NCI-H345 treated with DMSO at 0.1 percent for 48 hours (cell line): Measurements from ENCODE around the gene APH1B.

Source experiments
- DNase-seq: peaks from one replicate; lab custom pipeline; 2025; ENCODE audit not compliant: unreplicated experiment; lab: John Stamatoyannopoulos, UW

Gene APH1B

DNA sequence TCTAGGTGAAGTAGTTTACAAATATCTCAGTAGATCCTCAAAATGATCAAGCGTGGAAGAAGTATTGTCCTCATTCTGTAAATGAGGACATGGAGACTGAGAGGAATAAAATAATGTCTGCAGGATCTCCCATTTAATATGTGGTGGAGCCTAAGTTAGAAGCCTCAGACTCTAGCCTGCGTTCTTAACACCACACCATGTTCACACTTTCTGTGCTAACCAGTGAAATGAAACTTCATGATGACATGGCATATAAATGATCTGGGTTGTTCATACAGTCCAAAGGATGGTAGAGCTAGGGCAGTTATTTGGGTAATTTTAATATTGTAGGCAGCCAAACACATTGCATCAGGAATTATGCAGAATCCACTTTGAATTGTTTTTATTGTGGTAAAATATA is 25.1 kb upstream of the APH1B start:
- DNase-seq, result no peak

DNA sequence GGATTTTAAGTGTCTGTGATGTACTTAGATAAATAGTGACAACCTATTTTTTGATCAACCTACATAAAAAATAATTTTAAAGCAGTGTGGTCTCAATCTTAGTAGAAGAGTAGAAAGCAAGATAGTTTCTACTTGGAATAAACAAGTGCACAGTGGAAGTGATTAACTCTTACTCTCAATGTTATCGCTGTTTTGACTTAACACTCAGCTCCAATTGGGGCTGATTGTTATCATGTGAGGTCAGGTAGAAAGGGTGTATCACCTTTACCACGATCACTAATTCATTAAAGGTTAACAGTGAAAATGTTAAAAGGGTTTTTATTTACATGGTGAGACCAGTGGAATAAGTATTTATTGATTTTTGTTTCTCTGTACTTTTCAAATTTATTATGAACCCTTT is 22.4 kb upstream of the APH1B start:
- DNase-seq, result no peak

DNA sequence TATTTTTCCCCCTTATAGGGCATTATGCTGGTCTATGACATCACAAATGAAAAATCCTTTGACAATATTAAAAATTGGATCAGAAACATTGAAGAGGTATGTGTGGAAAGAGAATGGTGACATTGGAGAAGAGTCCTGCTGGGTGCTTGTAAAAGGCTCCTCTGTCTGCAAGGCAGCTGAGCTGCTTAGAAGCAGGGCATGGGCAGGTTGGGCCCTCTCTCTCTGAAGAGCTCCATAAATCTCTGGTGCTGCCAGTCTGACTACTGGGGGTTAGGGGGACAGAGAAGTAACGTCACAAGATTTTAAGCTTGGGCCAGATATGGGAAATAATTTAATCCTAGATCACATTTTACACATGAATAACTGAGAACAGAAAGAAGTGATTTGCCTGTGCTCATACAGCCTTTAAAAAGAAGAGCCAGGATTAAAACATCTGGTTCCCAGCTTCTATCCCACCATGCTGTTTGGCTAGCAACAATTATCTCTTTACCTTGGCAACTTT is 21.9 kb upstream of the APH1B start:
- DNase-seq, result no peak

GRCh38 chr15:63256433-63257274 is 20.8 kb upstream of the APH1B start:
- no peak for DNase-seq

GRCh38 chr15:63258658-63259057 is 18.7 kb upstream of the APH1B start:
- DNase-seq, result no peak

DNA sequence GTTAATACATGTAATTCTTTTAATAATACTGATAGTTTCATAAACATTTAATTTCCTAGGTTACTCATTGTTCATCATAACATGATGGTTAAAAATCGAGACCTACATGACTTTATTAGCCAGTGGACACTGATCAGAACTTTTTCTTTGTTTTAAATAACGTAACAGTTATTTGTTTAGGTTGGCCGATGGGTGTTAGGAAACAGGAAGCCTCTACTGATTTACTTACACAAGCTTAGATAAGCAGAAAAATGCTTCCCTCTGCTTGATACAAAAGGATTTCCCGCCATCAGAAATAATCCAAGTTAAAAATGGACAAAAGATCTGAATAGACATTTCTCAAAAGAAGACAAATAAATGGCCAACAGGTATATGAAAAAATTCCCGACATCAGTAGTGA is 16.6 kb upstream of the APH1B start:
- DNase-seq, result no peak

DNA sequence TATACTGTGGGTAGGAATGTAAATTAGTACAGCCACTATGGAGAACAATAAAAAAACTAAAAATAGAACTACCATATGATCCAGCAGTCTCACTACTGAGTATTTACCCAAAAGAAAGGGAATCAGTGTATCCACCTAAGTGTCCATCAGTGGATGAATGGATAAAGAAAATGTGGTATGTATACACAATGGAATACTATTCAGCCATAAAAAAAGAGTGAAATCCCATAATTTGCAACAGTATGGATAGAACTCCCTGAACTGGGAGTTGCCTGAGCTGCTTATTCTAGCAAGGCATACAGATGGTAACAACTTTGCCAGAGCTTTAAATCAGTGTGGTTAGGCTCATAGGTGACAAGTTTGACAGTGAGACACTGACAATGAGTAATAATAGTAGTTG is 16.1 kb upstream of the APH1B start:
- no peak for DNase-seq

GRCh38 chr15:63263519-63263918 is 13.9 kb upstream of the APH1B start:
- no peak for DNase-seq

GRCh38 chr15:63264688-63265293 is 12.6 kb upstream of the APH1B start:
- no peak for DNase-seq

- no peak for DNase-seq
Measured at GRCh38 chr15:63274427-63274826, 3.0 kb upstream of the APH1B start.

GRCh38 chr15:63276342-63277037 is 915 bp upstream of the APH1B start:
- no peak for DNase-seq

DNA sequence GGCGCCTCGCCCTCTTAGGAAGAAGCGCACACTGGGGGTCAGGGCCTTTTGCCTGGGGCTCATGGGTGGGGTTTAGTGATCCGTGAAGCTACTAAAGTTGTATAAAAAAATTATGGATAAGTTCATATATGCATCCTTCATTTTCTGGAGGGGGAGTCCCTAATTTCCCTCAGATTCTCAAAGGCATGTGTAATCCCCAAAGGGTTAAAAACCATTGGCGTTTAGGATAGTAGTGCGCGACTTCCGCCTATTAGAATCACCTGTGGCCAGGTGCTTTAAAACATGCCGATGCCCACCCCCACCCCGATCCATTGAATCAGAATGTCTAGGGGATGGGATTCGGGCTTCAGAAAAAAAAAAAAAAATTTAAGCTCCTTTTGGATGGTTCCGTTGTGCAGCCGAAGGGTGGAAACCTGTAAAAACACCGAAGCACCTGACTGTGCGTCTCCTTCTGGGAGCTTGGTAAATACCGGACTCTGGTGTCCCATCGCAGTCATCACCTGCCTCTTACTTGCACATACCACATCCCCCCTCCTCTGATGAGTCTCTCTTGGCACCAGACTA is 570 bp downstream of the APH1B start:
- DNase-seq, result no peak

DNA sequence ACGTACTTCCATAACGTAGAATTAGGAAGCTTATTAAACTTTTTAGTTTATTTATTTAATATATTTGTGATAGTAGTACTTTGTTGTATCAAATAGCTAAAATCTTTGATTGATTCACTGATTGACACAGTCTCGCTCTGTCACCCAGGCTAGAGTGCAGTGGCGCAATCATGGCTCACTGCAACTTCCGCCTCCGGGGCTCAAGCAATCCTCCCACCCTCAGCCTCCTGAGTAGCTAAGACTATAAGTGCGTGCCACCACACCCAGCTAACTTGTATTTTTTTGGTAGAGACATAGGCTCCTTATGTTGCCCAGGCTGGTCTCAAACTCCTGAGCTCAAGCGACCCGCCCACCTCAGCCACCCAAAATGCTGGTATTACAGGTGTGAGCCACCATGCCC is 5.7 kb downstream of the APH1B start:
- DNase-seq, result no peak

- no peak for DNase-seq
Measured at GRCh38 chr15:63284335-63284734, 6.9 kb downstream of the APH1B start.

GRCh38 chr15:63287109-63287508 is 9.7 kb downstream of the APH1B start:
- DNase-seq, result no peak

GRCh38 chr15:63288342-63288741 is 10.9 kb downstream of the APH1B start:
- no peak for DNase-seq

GRCh38 chr15:63288778-63289378 is 11.5 kb downstream of the APH1B start:
- peak; percentile 22 for DNase-seq

GRCh38 chr15:63291507-63291906 is 14.1 kb downstream of the APH1B start:
- DNase-seq, result no peak

DNA sequence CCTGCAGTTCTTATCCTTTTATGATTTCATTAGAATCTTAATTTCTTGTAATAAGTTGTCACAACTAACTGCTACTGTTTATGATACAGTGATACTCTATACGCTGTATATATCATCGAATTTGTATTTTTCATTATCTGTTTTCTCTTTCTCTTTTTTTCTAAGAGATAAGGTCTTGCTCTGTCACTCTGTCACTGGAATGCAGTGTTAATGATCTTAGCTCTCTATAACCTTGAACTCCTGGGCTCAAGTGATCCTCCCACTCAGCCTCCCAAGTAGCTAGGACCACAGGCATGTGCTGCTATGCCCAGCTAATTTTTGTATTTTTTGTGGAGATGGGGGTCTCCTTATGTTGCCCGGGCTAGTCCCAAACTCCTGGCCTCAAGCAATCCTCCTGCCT is 14.8 kb downstream of the APH1B start:
- DNase-seq, result no peak

DNA sequence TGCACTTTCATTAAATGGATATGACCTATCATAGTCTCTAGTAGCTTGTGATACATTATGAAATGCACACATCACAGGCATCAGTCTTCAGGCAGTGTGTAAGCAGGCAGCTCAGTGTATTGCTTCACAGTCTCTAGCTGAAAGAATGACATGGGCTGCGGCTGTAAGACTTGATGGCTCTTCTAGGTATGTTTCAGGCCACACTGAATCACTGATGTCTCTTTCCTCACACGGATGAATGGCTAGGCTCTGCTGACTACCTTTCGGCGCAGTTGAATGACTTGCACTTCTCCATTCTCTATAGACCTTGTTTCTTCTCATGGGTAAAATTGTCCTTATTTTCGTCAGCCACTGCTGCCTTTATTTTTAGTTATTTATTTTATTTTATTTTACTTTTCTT is 15.4 kb downstream of the APH1B start:
- no peak for DNase-seq

GRCh38 chr15:63294359-63294758 is 17.0 kb downstream of the APH1B start:
- no peak for DNase-seq
